ENCODE results near the gene KL. TPM values are rescaled to one million over a fixed set of nuclear protein-coding genes. Genes with fewer than 3 reads are reported as not detected.

The KL gene
- polyA plus RNA-seq, 1 experiment, result not detected

DNA sequence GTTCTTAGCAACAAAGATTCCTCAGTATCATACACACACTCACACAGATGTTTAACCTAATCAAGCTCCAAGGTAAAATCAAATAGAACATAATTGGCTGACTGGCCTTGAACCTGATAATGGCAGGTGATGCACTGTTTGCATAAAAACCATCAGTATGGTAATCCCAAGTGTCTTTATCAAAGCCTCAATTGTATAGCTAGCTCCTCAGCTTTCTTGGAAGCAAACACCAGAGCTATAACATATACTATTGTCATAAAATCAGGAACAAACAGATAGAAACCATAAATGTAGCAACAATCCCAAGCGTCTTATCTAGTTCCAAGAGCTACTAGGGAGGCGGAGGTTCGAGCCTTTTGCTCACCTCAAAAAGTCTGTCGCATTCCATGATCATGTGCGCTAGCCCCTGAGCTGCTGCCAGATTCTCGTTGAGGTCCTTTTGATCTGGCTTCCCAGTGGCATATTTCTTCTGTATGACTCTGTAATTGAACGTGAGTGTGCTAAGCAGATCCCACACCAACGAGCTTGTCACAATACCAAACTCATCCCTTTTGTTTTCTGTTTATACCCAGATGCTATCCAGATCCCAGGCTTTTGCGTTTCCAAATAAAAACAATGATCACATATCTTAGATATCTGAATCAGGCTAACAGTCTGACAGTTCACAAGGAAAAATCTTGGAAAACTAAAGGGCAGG lies 95.3 kb downstream of the KL start:
- Histone ChIP-seq H3K36me3 (ENCODE audit: control insufficient read depth, insufficient read depth, low read length) (peaks cover 17% of the 10 kb centered on the region), H3K27me3 (ENCODE audit: control insufficient read depth, insufficient read depth, low read length) (no peaks in the 10 kb centered on the region), H3K4me3 (ENCODE audit: low read depth, low read length) (no peak overlapping the region)
- DNase-seq (ENCODE audit: low read depth), result peak; percentile 68
- CTCF ChIA-PET, result interaction anchor here (1.2 kb wide), 1 partner anchor 209 kb away, joined by 3 read pairs; no protein-coding TSS in a partner anchor
- TF ChIP-seq, protein P1, sequence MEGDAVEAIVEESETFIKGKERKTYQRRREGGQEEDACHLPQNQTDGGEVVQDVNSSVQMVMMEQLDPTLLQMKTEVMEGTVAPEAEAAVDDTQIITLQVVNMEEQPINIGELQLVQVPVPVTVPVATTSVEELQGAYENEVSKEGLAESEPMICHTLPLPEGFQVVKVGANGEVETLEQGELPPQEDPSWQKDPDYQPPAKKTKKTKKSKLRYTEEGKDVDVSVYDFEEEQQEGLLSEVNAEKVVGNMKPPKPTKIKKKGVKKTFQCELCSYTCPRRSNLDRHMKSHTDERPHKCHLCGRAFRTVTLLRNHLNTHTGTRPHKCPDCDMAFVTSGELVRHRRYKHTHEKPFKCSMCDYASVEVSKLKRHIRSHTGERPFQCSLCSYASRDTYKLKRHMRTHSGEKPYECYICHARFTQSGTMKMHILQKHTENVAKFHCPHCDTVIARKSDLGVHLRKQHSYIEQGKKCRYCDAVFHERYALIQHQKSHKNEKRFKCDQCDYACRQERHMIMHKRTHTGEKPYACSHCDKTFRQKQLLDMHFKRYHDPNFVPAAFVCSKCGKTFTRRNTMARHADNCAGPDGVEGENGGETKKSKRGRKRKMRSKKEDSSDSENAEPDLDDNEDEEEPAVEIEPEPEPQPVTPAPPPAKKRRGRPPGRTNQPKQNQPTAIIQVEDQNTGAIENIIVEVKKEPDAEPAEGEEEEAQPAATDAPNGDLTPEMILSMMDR (IDR thresholded peaks at IDR 0.05; ENCODE audit: insufficient read depth, low read depth, low read length), result no peak
- POLR2A ChIA-PET, result interaction anchor here (1.0 kb wide), 1 partner anchor 9 kb away, joined by 3 read pairs; no protein-coding TSS in a partner anchor

DNA sequence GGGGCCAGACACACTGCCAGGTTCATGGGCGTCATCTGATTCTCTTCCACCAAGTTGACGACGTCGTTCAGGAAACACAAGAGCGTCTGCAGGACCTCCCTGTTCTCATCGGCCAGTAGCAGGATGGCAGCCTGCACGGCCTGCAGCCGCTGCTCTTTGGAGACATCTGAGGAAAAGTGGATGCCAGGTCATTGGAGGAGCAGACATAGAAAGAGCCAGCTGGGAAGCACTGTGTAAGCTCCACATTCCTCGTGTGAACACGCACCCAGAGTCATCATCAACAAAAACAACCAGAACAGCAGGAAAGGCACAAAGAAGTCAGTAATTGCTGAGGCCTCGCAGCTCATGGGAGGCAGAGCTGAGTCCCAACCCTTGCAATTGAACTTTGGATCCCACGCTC lies 96.5 kb downstream of the KL start:
- TF ChIP-seq, protein P1 (IDR thresholded peaks at IDR 0.05; ENCODE audit: insufficient read depth, low read depth, low read length), result no peak
- Histone ChIP-seq H3K36me3 (ENCODE audit: control insufficient read depth, insufficient read depth, low read length) (peaks cover 16% of the 10 kb centered on the region), H3K4me3 (ENCODE audit: low read depth, low read length) (no peak overlapping the region), H3K27me3 (ENCODE audit: control insufficient read depth, insufficient read depth, low read length) (no peaks in the 10 kb centered on the region)
- POLR2A ChIA-PET, result interaction anchor here (0.6 kb wide), 1 partner anchor 14 kb away, joined by 3 read pairs; no protein-coding TSS in a partner anchor
- CTCF ChIA-PET, result interaction anchor here (0.6 to 1.1 kb wide), 4 partner anchors 14 to 116 kb away, joined by 3 to 5 read pairs (median 4); no protein-coding TSS in a partner anchor
- no peak for DNase-seq (ENCODE audit: low read depth)

DNA sequence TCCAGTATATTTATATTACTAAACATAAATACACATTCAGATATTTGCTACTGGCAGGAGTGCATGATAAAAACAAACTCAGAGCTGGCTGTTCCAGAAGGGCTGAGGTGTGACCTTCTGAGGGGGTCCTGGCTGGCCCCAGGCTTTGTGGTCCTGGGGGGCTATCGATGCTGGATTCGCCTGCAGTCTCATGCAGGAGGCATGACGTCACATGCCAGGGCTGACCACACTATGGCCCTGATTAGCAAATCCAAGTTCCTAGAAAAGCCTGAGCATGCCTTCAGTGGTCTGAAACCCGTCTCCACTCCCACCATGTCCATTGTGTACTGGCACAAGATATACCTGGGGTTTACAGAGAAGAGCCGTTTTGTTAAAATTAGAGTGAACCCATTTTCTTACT lies 97.9 kb downstream of the KL start:
- POLR2A ChIA-PET, result no interaction called here
- peaks cover 19% of the 10 kb centered on the region for H3K36me3 ChIP-seq (ENCODE audit: control insufficient read depth, insufficient read depth, low read length)
- TF ChIP-seq, protein P1 (IDR thresholded peaks at IDR 0.05; ENCODE audit: insufficient read depth, low read depth, low read length), result no peak
- no peak for DNase-seq (ENCODE audit: low read depth)
- no peak overlapping the region for H3K4me3 ChIP-seq (ENCODE audit: low read depth, low read length)
- CTCF ChIA-PET, result no interaction called here
- H3K27me3 ChIP-seq (ENCODE audit: control insufficient read depth, insufficient read depth, low read length), result no peaks in the 10 kb centered on the region

DNA sequence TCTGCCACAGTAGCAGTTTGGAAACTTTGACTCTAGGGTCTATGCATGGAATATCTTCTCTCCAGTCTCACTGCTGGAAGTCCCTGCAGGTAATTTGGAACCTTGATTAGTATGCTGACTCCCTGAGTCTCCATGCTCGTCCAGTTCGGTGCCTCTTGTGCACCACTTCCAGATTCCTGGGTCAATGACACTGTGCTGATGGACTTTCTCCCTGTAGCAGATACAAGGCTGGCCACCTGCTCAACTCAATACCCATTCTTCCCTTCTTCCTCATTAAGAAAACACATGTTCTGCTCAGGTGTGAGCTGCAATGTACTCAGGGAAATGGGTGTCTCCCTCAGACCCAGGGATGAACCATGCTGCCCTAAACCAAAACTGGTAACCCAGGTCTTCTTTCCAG lies 99.1 kb downstream of the KL start:
- DNase-seq (ENCODE audit: low read depth), result no peak
- H3K27me3 ChIP-seq (ENCODE audit: control insufficient read depth, insufficient read depth, low read length), result no peaks in the 10 kb centered on the region
- TF ChIP-seq, protein P1 (IDR thresholded peaks at IDR 0.05; ENCODE audit: insufficient read depth, low read depth, low read length), result no peak
- ChIA-PET CTCF (no interaction called here), POLR2A (no interaction called here)
- no peak overlapping the region for H3K4me3 ChIP-seq (ENCODE audit: low read depth, low read length)
- H3K36me3 ChIP-seq (ENCODE audit: control insufficient read depth, insufficient read depth, low read length), result peaks cover 16% of the 10 kb centered on the region
